ENCODE results near the gene PROZ. TPM values are rescaled to one million over a fixed set of nuclear protein-coding genes. Genes with fewer than 3 reads are reported as not detected.

PROZ gene
- total and polyA plus RNA-seq, 2 of the 13 experiments (the other 11 are each of a cell fraction or from before 2014, with no cell fraction given) = 5.6 to 22.5 TPM

DNA sequence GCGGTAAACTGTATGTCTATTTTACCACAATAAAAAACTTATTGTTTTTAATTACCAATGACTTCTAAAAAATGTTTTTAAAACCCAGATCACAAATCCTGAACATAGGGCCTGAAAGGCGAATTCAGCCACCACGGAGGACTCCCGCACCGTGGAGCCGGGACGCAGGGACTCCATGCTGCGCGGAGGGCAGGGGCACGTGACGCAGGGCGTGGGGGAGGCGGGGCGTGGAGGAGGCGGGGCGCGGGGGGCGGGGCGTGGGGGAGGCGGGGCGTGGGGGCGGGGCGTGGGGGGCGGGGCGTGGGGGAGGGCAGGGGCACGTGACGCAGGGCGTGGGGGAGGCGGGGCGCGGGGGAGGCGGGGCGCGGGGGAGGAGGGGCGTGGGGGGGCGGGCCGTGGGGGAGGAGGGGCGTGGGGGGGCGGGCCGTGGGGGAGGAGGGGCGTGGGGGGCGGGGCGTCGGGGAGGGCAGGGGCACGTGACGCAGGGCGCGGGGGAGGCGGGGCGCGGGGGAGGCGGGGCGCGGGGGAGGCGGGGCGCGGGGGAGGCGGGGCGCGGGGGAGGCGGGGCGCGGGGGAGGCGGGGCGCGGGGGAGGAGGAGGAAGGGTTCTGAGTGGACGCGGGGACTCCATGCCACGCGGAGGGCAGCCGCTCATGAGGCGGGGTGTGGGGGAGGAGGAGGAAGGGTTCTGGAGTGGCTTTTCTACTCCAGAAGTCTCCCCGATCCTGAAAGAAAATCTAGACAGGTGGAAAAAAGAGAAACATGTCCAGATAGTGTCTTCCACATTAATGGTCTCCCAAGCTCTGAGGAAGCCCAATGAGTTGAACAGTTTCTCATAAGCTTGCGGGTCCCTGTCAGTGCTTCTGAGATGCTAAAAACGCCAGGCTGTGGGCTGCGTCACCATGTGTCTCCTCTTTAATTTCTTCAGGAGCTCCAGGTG is 4.4 kb upstream of the PROZ start (continued):
- TF ChIP-seq MXD3 (CRISPR knock-in tag; IDR thresholded peaks at IDR 0.05) (no peak), SATB2 (CRISPR knock-in tag; IDR thresholded peaks at IDR 0.05) (no peak), SP140L (CRISPR knock-in tag; IDR thresholded peaks at IDR 0.05; ENCODE audit: borderline replicate concordance) (0 out of 2 replicates have a peak, but pooled peaks have one; percentile 57), ZNF33A (CRISPR knock-in tag; IDR thresholded peaks at IDR 0.05; ENCODE audit: borderline replicate concordance) (0 out of 2 replicates have a peak, but pooled peaks have one; percentile 61), REST (IDR thresholded peaks at IDR 0.05; ENCODE audit: borderline replicate concordance in 1 of 2, low read depth in 1 of 2, low read length in 2 of 2) (peak in 1 of 2 experiments; percentile 51; a peak in 1 of 4 replicates), RORA (CRISPR knock-in tag; IDR thresholded peaks at IDR 0.05) (no peak), GTF2F1 (IDR thresholded peaks at IDR 0.05; ENCODE audit: low read length) (no peak), ZBTB21 (CRISPR knock-in tag; IDR thresholded peaks at IDR 0.05) (no peak)
- TF ChIP-seq, protein P1, sequence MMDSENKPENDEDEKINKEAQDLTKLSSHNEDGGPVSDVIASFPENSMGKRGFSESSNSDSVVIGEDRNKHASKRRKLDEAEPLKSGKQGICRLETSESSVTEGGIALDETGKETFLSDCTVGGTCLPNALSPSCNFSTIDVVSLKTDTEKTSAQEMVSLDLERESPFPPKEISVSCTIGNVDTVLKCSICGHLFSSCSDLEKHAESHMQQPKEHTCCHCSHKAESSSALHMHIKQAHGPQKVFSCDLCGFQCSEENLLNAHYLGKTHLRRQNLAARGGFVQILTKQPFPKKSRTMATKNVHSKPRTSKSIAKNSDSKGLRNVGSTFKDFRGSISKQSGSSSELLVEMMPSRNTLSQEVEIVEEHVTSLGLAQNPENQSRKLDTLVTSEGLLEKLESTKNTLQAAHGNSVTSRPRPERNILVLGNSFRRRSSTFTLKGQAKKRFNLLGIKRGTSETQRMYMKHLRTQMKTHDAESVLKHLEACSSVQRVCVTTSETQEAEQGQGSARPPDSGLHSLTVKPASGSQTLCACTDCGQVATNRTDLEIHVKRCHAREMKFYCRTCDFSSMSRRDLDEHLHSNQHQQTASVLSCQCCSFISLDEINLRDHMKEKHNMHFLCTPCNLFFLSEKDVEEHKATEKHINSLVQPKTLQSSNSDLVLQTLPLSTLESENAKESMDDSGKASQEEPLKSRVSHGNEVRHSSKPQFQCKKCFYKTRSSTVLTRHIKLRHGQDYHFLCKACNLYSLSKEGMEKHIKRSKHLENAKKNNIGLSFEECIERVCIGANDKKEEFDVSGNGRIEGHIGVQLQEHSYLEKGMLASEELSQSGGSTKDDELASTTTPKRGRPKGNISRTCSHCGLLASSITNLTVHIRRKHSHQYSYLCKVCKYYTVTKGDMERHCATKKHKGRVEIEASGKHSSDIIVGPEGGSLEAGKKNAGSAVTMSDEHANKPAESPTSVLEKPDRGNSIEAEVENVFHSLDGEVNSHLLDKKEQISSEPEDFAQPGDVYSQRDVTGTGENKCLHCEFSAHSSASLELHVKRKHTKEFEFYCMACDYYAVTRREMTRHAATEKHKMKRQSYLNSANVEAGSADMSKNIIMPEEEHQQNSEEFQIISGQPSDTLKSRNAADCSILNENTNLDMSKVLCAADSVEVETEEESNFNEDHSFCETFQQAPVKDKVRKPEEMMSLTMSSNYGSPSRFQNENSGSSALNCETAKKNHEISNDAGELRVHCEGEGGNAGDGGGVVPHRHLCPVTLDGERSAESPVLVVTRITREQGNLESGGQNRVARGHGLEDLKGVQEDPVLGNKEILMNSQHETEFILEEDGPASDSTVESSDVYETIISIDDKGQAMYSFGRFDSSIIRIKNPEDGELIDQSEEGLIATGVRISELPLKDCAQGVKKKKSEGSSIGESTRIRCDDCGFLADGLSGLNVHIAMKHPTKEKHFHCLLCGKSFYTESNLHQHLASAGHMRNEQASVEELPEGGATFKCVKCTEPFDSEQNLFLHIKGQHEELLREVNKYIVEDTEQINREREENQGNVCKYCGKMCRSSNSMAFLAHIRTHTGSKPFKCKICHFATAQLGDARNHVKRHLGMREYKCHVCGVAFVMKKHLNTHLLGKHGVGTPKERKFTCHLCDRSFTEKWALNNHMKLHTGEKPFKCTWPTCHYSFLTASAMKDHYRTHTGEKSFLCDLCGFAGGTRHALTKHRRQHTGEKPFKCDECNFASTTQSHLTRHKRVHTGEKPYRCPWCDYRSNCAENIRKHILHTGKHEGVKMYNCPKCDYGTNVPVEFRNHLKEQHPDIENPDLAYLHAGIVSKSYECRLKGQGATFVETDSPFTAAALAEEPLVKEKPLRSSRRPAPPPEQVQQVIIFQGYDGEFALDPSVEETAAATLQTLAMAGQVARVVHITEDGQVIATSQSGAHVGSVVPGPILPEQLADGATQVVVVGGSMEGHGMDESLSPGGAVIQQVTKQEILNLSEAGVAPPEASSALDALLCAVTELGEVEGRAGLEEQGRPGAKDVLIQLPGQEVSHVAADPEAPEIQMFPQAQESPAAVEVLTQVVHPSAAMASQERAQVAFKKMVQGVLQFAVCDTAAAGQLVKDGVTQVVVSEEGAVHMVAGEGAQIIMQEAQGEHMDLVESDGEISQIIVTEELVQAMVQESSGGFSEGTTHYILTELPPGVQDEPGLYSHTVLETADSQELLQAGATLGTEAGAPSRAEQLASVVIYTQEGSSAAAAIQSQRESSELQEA (CRISPR knock-in tag; IDR thresholded peaks at IDR 0.05; ENCODE audit: not compliant biosample characterization) = no peak
- TF ChIP-seq, protein P2, sequence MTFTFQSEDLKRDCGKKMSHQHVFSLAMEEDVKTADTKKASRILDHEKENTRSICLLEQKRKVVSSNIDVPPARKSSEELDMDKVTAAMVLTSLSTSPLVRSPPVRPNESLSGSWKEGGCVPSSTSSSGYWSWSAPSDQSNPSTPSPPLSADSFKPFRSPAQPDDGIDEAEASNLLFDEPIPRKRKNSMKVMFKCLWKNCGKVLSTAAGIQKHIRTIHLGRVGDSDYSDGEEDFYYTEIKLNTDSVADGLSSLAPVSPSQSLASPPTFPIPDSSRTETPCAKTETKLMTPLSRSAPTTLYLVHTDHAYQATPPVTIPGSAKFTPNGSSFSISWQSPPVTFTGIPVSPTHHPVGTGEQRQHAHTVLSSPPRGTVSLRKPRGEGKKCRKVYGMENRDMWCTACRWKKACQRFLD (CRISPR knock-in tag; IDR thresholded peaks at IDR 0.05; ENCODE audit: borderline replicate concordance) = no peak

Measured in HepG2 (cell line).